ENCODE measurements around the gene CTRB1. TPM values are rescaled to one million over a fixed set of nuclear protein-coding genes. Genes with fewer than 3 reads are reported as not detected.
"Not testable (repeated sequence)": the region's sequence is repeated elsewhere in the genome, so short reads cannot be mapped to it uniquely, and the experiment has no call there.

Gene CTRB1
- total RNA-seq, 1 donor from 2014 or later: not detected

DNA sequence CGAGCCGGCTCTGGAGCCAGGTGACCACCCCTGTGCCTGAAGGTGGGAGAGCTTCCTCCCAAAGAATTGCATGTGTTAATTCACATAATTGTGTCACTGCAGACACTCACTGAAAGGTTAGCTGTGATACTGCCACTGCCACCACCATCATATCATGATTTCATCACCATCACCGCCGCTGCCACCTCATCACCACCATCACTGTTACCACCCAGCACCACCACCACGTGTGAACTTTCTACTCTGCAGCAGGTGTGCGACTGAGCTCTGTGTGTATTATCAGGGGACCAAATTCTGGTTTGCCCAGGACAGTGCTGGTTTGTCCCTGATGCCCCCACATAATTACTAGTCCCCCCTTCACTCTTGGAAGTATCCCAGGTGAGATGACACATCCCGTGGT lies 17.4 kb downstream of the CTRB1 start:
- H3K36me3 Mint-ChIP-seq (ENCODE audit: low read depth): no peaks in the 10 kb centered on the region
- no peak overlapping the region for H3K27ac Mint-ChIP-seq
- peaks cover 2% of the 10 kb centered on the region for H3K27me3 Mint-ChIP-seq
- DNase-seq: no peak
- H3K4me3 Mint-ChIP-seq: no peak overlapping the region
- intact Hi-C loops (cut with micrococcal nuclease): loop anchor here (10.0 kb wide), 1 partner anchor 529 kb away; no protein-coding TSS in a partner anchor
- no peaks in the 10 kb centered on the region for H3K9me3 Mint-ChIP-seq
- H3K4me1 Mint-ChIP-seq: peaks cover 2% of the 10 kb centered on the region

DNA sequence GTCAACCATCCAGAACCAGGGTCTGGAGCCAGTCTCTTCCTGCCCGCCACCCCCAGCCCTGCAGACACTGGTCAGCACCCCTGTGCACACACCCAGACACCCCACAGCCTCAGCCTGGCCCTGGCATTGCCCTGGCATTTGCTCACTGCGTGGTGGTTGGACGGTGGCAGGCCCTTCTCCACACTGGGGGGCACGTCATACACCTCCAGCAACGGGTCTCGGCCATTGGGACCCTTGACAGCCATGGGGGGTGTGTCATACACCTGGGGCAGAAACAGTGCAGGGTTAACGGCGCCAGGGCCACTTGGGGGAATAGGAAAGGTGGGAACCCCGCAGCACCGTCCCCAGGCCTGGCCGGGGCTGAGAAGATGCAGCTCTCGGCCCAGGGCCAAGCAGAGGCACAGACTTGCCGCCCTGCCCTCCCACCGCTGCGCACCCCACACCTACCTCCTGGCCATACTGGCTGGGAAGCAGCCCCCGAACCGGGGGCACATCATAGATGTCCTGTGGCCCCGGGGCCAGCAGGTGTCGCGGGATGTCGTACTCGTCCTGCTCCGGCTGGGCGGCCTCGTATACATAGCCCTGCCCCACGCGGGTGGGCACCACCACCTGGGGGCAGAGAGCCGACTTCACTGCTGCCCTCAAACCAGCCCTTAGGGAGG lies 18.1 kb downstream of the CTRB1 start:
- H3K9me3 Mint-ChIP-seq: no peaks in the 10 kb centered on the region
- H3K4me1 Mint-ChIP-seq: peaks cover 2% of the 10 kb centered on the region
- intact Hi-C loops (cut with micrococcal nuclease): loop anchor here (10.0 kb wide), 1 partner anchor 528 kb away; no protein-coding TSS in a partner anchor
- no peaks in the 10 kb centered on the region for H3K36me3 Mint-ChIP-seq (ENCODE audit: low read depth)
- no peak overlapping the region for H3K4me3 Mint-ChIP-seq
- H3K27me3 Mint-ChIP-seq: no peaks in the 10 kb centered on the region
- DNase-seq: no peak
- no peak overlapping the region for H3K27ac Mint-ChIP-seq

GRCh38 chr16:75237398-75238131 lies 18.8 kb downstream of the CTRB1 start:
- H3K4me3 Mint-ChIP-seq: no peak overlapping the region
- intact Hi-C loops (cut with micrococcal nuclease): loop anchor here (10.0 kb wide), 1 partner anchor 527 kb away; no protein-coding TSS in a partner anchor
- H3K27me3 Mint-ChIP-seq: no peaks in the 10 kb centered on the region
- peaks cover 2% of the 10 kb centered on the region for H3K4me1 Mint-ChIP-seq
- no peak for DNase-seq
- no peaks in the 10 kb centered on the region for H3K9me3 Mint-ChIP-seq
- H3K36me3 Mint-ChIP-seq (ENCODE audit: low read depth): no peaks in the 10 kb centered on the region
- H3K27ac Mint-ChIP-seq: no peak overlapping the region

GRCh38 chr16:75238132-75238852 lies 19.5 kb downstream of the CTRB1 start:
- Mint-ChIP-seq H3K9me3 (no peaks in the 10 kb centered on the region), H3K27ac (no peak overlapping the region), H3K27me3 (no peaks in the 10 kb centered on the region), H3K36me3 (ENCODE audit: low read depth) (no peaks in the 10 kb centered on the region), H3K4me1 (peaks cover 2% of the 10 kb centered on the region), H3K4me3 (no peak overlapping the region)
- intact Hi-C loops (cut with micrococcal nuclease): loop anchor here (10.0 kb wide), 1 partner anchor 527 kb away; no protein-coding TSS in a partner anchor
- no peak for DNase-seq

DNA sequence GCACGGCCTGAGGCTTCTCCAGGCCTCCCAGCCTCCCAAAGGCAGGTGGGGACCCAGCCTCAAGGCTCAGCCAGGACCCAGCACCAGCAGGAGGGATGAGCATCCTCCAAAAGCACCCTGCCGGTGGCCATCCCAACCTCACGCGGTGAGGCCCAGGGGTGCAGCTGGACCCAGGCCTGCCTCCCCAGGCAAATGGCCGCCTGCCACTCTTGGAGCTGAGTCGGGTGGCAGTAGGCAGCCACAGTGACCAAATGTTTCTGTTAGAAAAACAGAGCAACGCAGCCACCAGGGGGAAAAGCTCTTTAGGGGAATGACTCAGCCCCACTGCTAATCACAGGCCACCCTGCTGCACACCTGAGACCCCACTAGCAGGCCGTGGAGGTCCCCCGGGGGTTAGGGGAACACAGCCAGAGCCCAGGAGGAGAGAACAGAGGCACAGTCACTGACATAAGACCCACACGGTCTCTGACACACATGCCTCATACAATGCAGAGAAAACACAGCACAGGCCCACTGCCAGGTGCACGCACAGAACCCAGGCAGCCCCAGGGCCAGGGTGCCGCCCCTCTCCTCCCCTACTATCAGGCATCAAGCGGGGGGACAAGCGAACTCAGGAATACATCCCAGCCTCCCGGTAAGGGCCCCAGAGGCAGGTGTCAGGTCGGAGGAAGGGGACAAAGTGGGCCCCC lies 20.2 kb downstream of the CTRB1 start:
- Mint-ChIP-seq H3K27me3 (no peaks in the 10 kb centered on the region), H3K27ac (no peak overlapping the region), H3K9me3 (no peaks in the 10 kb centered on the region), H3K4me3 (no peak overlapping the region), H3K4me1 (peaks cover under 1% of the 10 kb centered on the region), H3K36me3 (ENCODE audit: low read depth) (no peaks in the 10 kb centered on the region)
- DNase-seq: no peak
- intact Hi-C loops (cut with micrococcal nuclease): loop anchor here (10.0 kb wide), 1 partner anchor 526 kb away; no protein-coding TSS in a partner anchor

GRCh38 chr16:75239542-75240122 lies 20.8 kb downstream of the CTRB1 start:
- Mint-ChIP-seq H3K27me3 (no peaks in the 10 kb centered on the region), H3K9me3 (no peaks in the 10 kb centered on the region), H3K4me1 (peaks cover 2% of the 10 kb centered on the region), H3K36me3 (ENCODE audit: low read depth) (no peaks in the 10 kb centered on the region), H3K4me3 (no peak overlapping the region), H3K27ac (no peak overlapping the region)
- no peak for DNase-seq
- intact Hi-C loops (cut with micrococcal nuclease): loop anchor here (10.0 kb wide), 1 partner anchor 525 kb away; no protein-coding TSS in a partner anchor

DNA sequence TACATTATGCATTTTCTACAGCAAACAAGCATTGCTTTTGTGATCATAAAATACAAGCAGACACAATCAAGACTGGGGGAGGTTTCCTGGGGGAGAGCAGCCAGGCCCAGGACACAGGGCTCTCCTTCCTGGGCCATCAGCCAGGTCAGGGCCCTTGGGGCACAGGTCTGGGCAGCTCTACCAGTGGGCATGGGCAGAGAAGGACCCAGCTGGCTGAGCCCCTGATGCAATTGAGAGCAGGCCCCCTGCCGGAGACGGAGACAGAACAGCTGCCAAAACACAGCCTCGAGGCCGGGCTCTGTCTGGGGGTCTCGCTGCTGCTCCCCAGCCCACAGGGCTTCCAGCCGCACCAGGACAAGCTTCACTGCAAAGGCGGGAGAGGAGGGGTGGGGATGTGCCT lies 21.8 kb downstream of the CTRB1 start:
- H3K27ac Mint-ChIP-seq, H3K27me3 Mint-ChIP-seq, DNase-seq: not testable (repeated sequence)

DNA sequence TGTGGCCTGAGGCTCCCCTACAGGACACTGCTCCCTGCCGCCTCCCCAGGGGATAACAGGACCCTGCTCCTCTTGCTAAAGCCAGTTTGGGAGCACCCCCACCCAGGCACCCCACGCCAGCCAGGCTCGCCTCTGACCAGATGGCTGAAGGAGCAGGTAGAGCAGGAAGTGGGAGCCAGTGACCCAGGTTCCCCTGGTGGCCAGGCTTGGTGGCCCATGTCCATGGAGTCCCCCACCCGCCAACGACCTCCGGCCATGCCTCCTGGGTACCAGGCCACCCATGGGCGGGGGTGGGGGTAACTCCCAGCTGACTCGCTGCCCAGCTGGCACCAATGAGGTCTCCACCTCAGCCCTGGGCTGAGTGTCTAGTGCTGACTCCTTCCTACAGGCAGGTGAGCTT lies 22.6 kb downstream of the CTRB1 start:
- Mint-ChIP-seq H3K27me3 (peaks cover 3% of the 10 kb centered on the region), H3K4me1 (peaks cover 2% of the 10 kb centered on the region)
- intact Hi-C loops (cut with micrococcal nuclease): no loop called here

More for the DNA sequence above, 21.8 kb downstream of the CTRB1 start:
- H3K4me1 Mint-ChIP-seq; H3K9me3 Mint-ChIP-seq; H3K4me3 Mint-ChIP-seq; intact Hi-C loops (cut with micrococcal nuclease); H3K36me3 Mint-ChIP-seq (ENCODE audit: low read depth): not testable (repeated sequence)

DNA sequence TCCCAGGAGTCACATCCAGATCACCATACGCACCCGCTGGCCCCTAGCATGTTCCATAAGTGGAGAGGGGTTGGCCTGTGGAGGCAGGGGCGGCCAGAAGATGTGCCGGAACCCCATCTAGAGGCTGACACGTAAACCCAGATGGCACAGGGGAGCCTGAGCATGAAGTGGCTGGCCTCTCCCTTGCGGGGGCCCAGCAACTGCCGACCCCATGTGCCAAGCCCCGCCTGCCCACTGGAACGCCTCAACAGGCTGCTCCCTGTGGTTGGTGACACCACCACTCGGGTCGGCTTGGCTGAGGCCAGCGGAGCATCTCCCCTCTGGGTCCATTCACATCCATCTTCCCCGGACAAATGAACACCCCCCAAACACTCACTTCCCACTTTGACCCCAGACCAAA lies 23.2 kb downstream of the CTRB1 start:
- DNase-seq: no peak
- Mint-ChIP-seq H3K4me1 (peaks cover 2% of the 10 kb centered on the region), H3K27ac (no peak overlapping the region), H3K4me3 (no peak overlapping the region), H3K36me3 (ENCODE audit: low read depth) (no peaks in the 10 kb centered on the region), H3K27me3 (peaks cover 7% of the 10 kb centered on the region), H3K9me3 (no peaks in the 10 kb centered on the region)
- intact Hi-C loops (cut with micrococcal nuclease): no loop called here

More for the DNA sequence above, 22.6 kb downstream of the CTRB1 start:
- Mint-ChIP-seq H3K4me3 (no peak overlapping the region), H3K9me3 (no peaks in the 10 kb centered on the region), H3K36me3 (ENCODE audit: low read depth) (no peaks in the 10 kb centered on the region), H3K27ac (no peak overlapping the region)
- no peak for DNase-seq

- H3K9me3 Mint-ChIP-seq; H3K27ac Mint-ChIP-seq; H3K4me1 Mint-ChIP-seq; H3K4me3 Mint-ChIP-seq; intact Hi-C loops (cut with micrococcal nuclease); H3K36me3 Mint-ChIP-seq (ENCODE audit: low read depth); DNase-seq; H3K27me3 Mint-ChIP-seq: not testable (repeated sequence)
These were observed 23.8 kb downstream of the CTRB1 start for GRCh38 chr16:75242436-75243078.

GRCh38 chr16:75243667-75244224 lies 25.0 kb downstream of the CTRB1 start:
- H3K9me3 Mint-ChIP-seq: no peaks in the 10 kb centered on the region
- intact Hi-C loops (cut with micrococcal nuclease): no loop called here
- no peaks in the 10 kb centered on the region for H3K36me3 Mint-ChIP-seq (ENCODE audit: low read depth)

GRCh38 chr16:75244225-75244809 lies 25.5 kb downstream of the CTRB1 start:
- H3K4me1 Mint-ChIP-seq: peaks cover 2% of the 10 kb centered on the region
- DNase-seq: no peak
- peaks cover 20% of the 10 kb centered on the region for H3K27me3 Mint-ChIP-seq
- H3K36me3 Mint-ChIP-seq (ENCODE audit: low read depth): no peaks in the 10 kb centered on the region
- intact Hi-C loops (cut with micrococcal nuclease): no loop called here
- no peak overlapping the region for H3K4me3 Mint-ChIP-seq
- no peak overlapping the region for H3K27ac Mint-ChIP-seq
- H3K9me3 Mint-ChIP-seq: no peaks in the 10 kb centered on the region

More at GRCh38 chr16:75243667-75244224, 25.0 kb downstream of the CTRB1 start:
- DNase-seq: no peak
- peaks cover 2% of the 10 kb centered on the region for H3K4me1 Mint-ChIP-seq
- H3K27me3 Mint-ChIP-seq: peaks cover 18% of the 10 kb centered on the region
- H3K4me3 Mint-ChIP-seq: no peak overlapping the region
- no peak overlapping the region for H3K27ac Mint-ChIP-seq
